Stimulated activated CD8-positive, alpha-beta memory T cell treated with anti-CD3 and anti-CD28 coated beads, Interleukin-15, amount 100 ng/mL, for 4 hours (primary cell): Measurements from ENCODE around the gene APEH.
"Not testable (repeated sequence)": the region's sequence is repeated elsewhere in the genome, so short reads cannot be mapped to it uniquely, and the experiment has no call there.

Experiments
- DNase-seq, 2 donors: peaks; one replicate each; pipeline ENCODE4 v3.0.0-alpha.2; 2020; ENCODE audit warnings: low read depth in 2 of 2

APEH gene

DNA sequence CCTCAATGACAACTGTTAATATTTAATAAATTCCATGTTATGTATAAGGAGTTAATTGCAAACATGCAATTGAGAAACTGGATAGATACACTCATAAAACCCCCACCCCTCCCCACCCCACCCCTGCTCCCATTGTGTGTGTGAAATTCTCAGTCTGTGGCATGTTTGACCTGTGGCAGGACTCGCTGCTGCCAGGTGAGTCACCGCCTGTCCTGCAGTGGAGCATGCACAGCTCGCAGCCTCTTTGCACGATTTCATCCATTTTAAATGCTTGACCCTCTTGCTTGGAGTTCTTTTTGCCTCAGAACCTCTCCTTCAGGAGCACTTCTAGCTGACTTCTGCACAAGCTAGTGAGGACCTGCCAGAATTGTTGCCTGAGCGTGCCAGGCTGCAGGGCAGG lies 5.3 kb upstream of the APEH start:
- no peak for DNase-seq

DNA sequence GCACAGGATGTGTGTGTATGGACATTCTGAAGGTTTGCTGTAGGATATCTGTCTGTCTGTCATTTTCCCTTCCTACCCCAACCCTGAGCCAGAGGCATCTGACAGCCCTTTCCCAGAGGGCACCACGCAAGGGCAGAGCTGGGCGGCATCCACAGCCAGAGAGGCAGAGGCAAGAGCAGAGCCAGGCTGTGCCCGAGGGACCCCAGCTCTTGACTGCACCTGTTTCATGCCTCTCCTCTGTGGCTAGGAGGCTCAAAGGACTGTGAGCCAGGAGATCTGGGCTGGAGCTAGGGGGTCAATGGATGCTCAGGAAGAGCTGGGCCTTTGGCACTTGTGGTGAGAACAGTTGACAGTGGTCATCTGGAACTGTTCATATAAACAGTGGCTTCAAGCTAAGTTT lies 4.8 kb upstream of the APEH start:
- DNase-seq: no peak

GRCh38 chr3:49670940-49671290 lies 3.2 kb upstream of the APEH start:
- no peak for DNase-seq

GRCh38 chr3:49671291-49672288 lies 2.6 kb upstream of the APEH start:
- DNase-seq: peak; percentile 42 to 51

- no peak for DNase-seq
Measured at GRCh38 chr3:49673121-49673714, 933 bp upstream of the APEH start.

DNA sequence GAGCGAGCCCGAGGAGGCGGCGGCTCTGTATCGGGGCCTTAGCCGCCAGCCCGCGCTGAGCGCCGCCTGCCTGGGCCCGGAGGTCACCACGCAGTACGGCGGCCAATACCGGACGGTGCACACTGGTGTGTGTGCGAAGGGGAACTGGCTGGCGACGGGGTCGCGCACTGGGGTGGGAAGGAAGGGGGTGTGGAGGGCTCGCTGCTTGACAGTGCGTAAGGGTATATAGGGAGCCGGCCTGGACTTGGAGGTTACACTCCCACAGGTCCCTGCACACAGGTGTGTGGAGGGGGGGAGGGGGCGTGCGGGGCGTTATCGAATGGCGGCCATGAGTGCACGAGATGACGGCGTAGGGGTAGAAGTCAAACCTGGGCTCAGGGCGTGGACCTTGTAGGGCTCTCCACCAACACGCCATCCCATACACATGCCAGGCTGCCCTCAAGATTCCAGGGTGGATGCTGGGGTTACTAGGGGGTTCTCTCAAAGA lies 389 bp downstream of the APEH start:
- DNase-seq: no peak

DNA sequence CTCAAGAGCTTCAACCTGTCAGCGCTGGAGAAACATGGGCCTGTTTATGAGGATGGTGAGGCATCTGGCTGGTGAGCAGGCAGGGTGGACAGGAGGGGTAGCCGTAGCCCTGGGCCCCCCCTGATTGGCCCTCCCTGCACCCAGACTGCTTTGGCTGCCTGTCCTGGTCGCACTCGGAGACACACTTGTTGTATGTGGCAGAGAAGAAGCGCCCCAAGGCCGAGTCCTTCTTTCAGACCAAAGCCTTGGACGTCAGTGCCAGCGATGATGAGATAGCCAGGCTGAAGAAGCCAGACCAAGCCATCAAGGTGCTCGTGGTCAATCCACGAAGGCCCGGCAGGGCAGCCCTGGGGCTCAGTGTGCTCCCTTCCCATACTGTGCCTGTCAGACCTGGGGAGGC lies 1.8 kb downstream of the APEH start:
- DNase-seq: no peak

- DNase-seq: no peak
Measured at GRCh38 chr3:49680493-49681231, 6.5 kb downstream of the APEH start.

DNA sequence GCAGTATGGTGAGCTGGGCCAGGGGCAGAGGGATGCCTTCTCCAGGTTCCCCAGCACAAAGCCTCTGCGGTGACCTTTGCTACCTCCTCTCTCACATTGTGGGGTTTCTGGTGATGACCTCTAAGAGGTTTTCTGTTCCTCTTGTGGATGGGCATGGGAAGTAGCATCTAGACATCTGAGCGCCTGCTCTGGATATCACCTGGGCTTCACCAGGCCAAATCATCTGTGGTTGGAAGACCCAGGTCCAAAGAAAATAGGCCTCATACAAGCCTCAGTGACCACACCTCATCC lies 7.0 kb downstream of the APEH start:
- DNase-seq: no peak

DNA sequence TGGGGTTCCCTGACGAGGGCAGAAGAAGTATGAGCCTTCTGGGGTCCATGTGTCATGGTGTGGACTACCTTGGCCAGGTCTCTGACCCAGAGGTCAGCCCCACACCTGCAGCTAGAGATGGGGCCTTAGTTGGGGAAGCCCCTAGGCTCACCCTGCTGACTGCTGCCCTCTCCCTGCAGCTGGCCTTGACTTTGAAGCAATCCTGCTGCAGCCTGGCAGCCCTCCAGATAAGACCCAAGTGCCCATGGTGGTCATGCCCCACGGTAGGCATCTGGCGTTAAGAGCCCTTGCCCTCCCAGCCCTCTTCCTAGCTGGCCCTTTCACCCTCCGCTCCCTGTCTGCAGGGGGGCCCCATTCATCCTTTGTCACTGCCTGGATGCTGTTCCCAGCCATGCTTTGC lies 7.4 kb downstream of the APEH start:
- DNase-seq: no peak

DNA sequence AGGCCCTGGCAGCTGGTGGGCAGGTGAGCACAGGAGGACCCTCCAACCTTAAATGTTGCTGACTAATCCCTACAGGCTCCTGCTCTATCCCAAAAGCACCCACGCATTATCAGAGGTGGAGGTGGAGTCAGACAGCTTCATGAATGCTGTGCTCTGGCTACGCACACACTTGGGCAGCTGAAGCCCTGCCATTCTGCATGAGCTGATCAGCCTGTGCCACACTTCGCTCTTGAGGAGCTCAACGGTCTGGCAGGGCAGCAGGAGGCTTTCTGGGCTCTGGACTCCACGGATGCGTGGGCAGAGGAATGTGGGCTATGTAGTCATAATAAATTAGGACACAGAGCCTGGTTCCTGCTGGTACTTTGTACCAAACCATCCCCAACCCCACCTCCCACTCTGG lies 9.0 kb downstream of the APEH start:
- no peak for DNase-seq

- not testable (repeated sequence) for DNase-seq
Measured at GRCh38 chr3:49684453-49684852, 10.3 kb downstream of the APEH start.

- not testable (repeated sequence) for DNase-seq
Measured at GRCh38 chr3:49685103-49685502, 11.0 kb downstream of the APEH start.

- not testable (repeated sequence) for DNase-seq
Measured at GRCh38 chr3:49685846-49686245, 11.7 kb downstream of the APEH start.

DNA sequence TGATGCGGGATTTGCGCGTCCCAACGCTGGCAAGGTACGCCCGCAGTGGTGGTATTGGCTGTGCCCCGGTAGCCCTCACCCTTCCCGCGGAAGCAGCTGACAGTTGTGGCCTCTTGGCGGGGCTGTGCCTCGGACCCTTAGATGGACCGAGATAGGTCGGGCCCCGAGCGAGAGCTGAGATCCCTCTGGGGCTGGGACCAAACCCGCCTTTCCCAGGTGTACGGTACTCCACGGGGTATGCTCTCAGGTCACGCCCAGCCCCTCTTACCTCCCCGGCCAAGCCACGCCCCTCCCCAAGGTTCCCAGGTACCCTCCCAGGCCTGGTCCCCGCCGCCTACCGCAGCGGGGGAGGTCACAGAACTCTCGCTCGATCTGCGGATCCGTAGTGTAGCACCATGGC lies 12.2 kb downstream of the APEH start:
- DNase-seq: not testable (repeated sequence)

DNA sequence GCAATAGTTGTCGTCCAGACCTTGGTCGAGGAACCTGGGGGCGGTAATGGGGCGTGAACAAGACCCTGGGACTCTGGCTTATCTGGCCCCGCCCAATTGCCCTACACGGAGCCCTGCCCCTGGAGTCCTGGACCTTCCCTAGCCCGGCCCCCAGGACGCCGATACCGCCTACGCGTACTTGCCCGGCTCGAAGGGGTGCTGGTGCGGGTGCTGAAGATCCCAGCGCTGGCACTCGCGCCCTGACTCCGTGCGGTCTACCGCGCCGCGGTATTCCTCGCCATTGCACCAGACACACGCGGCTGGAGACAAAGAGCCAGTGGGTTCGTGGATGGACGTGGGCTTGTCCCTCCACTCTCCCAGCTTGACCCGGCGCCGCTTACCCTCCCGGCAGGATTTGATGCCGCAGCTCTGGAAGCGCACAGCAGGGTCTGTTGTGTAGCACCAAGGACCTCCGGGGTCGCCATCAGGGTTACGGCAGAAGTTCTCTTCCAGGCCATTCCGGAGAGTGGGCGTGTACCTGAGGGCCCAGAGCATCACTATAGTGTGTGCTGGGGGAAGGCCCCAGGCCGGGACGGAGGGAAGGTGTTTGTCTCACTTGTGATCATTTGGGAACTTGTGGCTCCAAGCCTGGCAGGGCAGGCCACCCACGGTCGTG lies 12.7 kb downstream of the APEH start:
- not testable (repeated sequence) for DNase-seq

DNA sequence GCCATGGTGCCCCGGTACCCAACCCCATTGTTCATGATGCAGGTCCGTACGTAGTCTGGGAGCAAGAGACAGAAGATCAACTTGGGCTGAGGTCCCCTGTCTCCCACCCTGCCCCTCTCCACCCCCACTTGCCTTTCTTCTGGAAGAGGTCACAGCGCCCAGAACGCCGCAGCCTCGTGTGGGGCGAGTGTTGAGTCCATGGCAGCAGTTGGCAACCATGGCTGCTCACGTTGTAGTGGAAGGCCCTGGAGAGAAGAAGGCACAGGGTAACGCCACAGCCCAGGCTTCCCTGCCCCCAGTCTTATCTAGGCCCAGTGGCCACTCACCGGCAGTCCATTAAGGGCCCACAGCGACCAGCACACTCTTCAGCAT lies 13.3 kb downstream of the APEH start:
- not testable (repeated sequence) for DNase-seq

- DNase-seq: not testable (repeated sequence)
Measured at GRCh38 chr3:49688338-49689045, 14.3 kb downstream of the APEH start.

DNA sequence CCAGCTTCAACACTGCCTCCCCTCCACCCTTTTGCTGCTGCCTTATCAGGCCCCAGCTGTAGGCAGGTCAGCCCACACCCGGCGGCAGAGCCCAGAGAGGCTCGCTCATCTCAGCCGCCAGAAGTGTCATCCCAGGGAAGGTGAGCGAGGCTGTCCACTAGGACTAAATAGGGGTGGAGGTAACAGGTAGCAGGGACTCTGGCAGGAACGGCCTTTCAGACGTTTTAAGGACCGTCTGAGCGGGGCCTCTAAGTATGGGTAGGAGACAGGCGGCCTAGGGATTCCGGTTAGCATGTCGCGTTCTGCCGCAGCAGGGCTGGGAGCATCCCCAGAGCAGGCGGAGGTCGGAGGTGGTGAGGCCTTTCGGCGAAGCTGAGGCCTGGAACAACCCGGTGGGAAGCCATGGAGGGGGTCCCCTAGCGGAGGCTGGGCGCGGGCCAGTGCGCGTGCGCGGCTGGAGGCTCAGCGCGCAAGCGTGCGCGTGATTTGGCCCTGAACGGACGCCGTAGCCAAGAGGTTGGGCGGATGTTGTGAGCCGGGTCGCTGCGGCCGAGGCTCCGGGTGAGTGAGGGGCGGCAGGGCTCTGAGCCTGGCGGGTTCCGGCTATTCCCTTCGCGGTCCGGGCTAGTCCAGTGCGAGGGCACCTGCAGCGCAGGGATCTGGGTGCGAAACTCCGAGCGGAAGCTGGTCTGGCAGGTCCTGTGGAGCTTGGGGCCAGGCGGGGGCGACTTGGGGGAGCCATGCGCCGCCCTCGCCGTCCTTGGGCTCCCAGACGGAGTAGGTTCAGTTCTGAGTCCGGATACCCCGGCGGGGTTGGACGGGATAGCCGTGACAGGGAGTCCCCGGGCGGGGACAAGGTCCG lies 15.1 kb downstream of the APEH start, which contains the start of the genes MST1 and RNF123:
TSS of gene MST1 (minus strand) at position 429 of the 862 bp plus-strand sequence. CDS start 783 bp downstream, outside the sequence.
TSS of gene RNF123 (plus strand) at position 512 of the 862 bp plus-strand sequence. CDS start 1,609 bp downstream, outside the sequence.
- peak; percentile 80 to 82 for DNase-seq
